ENCODE data around the gene THEM5.

Gene THEM5

DNA sequence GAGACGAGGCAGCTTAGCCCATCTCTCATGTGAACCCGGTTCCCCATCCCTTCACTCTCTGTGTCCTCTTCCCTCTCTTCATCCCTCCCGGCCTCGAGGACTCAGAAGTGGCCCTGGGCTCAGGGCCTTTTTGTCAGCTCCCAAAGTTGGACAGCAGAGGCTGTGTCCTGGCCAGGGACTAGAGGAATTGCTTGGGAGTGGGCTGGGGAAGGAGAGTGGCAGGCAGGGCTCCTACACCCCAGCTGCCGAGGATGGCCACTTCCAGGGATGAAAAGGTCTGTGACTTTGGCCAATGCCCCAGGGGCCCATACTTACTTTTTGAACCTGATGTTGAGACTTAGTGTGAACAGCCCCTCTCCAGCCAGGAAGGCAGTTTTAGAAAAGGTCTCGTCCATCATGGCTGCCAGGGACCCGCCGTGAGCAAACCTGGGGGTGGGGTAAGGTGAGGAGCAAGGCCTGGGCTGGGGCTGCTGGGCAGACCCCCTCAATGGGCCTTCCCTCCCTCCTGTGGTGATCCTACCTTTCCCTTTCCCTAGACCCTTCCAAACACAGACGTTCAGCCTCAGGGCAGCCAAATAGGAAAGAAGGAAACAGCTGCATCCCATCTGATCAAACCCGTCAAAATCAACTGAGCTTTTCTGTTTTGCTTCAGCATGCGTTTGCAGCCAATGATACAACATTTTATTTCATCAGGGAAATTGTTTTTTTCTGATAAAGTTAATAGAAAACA lies 5.5 kb downstream of the THEM5 start:
- no peak overlapping the region for H3K9ac ChIP-seq (ENCODE audit: insufficient read length, low read depth)
- peaks cover under 1% of the 10 kb centered on the region for H3K36me3 ChIP-seq (ENCODE audit: insufficient read depth, insufficient read length, low read length)
- DNase-seq (ENCODE audit: low read depth, low spot score), result no peak
- TF ChIP-seq SUZ12 (IDR thresholded peaks at IDR 0.05; ENCODE audit: extremely low read depth, insufficient read depth, insufficient read length), result no peak
- TF ChIP-seq YY1 (IDR thresholded peaks at IDR 0.05; ENCODE audit: insufficient read depth, insufficient read length), result peak; percentile 14
- no peak overlapping the region for H3K4me3 ChIP-seq (ENCODE audit: insufficient read length, low read depth)
- H3K27me3 ChIP-seq (ENCODE audit: insufficient read depth, insufficient read length), result no peaks in the 10 kb centered on the region
- H3K4me1 ChIP-seq (ENCODE audit: insufficient read depth, insufficient read length), result peaks cover 26% of the 10 kb centered on the region
- no peaks in the 10 kb centered on the region for H3K9me3 ChIP-seq (ENCODE audit: insufficient read depth, low read length)

DNA sequence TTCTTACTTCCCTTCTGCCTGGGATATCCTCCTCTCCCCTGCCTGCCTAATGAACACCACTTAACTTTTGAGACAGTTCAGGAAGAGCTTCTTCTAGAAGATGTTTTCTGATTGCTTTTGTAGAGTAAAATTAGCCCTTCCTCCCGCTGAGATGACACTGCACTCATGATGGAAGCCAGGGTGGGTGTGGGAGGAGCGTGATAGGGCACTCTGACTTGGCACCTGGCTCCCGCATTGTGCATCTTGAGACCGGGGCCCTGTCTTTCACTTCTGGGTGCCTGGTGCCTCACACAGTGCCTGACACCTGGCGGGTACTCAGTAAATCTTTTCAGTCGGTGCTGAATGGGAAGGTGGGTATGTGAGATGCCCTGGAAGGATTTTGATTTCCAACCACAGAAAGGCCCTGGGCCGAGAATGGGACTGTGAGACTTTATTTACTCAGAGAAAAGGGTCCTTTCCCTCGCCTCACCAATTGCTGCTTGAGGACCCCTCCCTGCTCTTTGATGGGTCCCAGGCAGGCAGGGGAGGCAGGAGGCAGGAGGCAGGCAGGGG lies 6.8 kb downstream of the THEM5 start:
- Histone ChIP-seq H3K4me3 (ENCODE audit: insufficient read length, low read depth) (no peak overlapping the region), H3K27me3 (ENCODE audit: insufficient read depth, insufficient read length) (no peaks in the 10 kb centered on the region), H3K4me1 (ENCODE audit: insufficient read depth, insufficient read length) (peaks cover 22% of the 10 kb centered on the region), H3K9ac (ENCODE audit: insufficient read length, low read depth) (peak overlapping the region; percentile 62), H3K9me3 (ENCODE audit: insufficient read depth, low read length) (no peaks in the 10 kb centered on the region), H3K36me3 (ENCODE audit: insufficient read depth, insufficient read length, low read length) (peaks cover 5% of the 10 kb centered on the region)
- TF ChIP-seq SUZ12 (IDR thresholded peaks at IDR 0.05; ENCODE audit: extremely low read depth, insufficient read depth, insufficient read length) (no peak), YY1 (IDR thresholded peaks at IDR 0.05; ENCODE audit: insufficient read depth, insufficient read length) (no peak), ZNF274 (IDR thresholded peaks at IDR 0.05; ENCODE audit: low read depth, low read length) (no peak)
- no peak for DNase-seq (ENCODE audit: low read depth, low spot score)

DNA sequence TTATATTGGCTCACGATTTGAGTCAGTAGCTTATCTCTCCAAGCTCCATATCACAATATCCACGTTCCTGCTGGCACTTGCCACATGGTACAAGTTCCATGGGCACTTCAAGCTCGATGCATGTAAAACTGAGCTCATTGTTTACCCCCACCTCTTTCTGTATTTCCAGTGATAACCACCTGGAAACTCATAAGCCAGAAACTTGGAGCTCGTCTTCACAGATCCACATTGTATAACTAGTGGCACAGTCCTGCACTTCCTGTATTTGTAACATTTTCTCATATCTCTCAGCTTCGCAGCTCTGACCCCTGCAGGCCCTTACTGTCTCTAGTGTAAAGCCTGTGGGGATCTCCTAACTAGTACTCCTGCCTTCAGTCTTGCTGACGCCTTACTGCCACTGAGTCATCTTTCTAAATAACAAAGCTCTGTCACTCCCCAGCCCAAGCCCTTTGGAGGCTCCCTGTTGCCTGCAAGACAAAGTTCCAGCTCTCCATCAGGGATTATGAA lies 7.4 kb downstream of the THEM5 start:
- Histone ChIP-seq H3K36me3 (ENCODE audit: insufficient read depth, insufficient read length, low read length) (peaks cover 5% of the 10 kb centered on the region), H3K27me3 (ENCODE audit: insufficient read depth, insufficient read length) (no peaks in the 10 kb centered on the region), H3K9ac (ENCODE audit: insufficient read length, low read depth) (peak overlapping the region; percentile 4), H3K4me3 (ENCODE audit: insufficient read length, low read depth) (no peak overlapping the region), H3K4me1 (ENCODE audit: insufficient read depth, insufficient read length) (peaks cover 22% of the 10 kb centered on the region), H3K9me3 (ENCODE audit: insufficient read depth, low read length) (no peaks in the 10 kb centered on the region)
- peak; percentile 86 for DNase-seq (ENCODE audit: low read depth, low spot score)
- TF ChIP-seq SUZ12 (IDR thresholded peaks at IDR 0.05; ENCODE audit: extremely low read depth, insufficient read depth, insufficient read length) (no peak), YY1 (IDR thresholded peaks at IDR 0.05; ENCODE audit: insufficient read depth, insufficient read length) (no peak), ZNF274 (IDR thresholded peaks at IDR 0.05; ENCODE audit: low read depth, low read length) (no peak)

DNA sequence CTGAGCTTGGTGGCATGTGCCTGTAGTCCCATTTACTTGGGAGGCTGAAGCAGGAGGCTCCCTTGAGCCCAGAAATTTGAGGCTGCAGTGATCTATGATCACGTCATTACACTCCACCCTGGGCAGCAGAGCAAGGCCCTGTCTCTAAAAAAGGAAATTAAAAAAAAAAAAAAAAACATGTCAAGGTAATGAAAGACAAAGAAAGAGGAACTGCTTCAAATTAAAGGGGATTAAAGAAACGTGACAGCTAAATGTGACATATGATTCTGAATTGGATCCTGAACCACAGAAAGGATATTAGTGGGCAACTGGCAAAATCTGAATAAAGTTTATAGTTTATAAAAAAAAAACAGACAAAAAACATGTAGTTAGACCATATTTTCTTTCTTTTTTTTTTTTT lies 10.1 kb downstream of the THEM5 start:
- no peak overlapping the region for H3K4me3 ChIP-seq (ENCODE audit: insufficient read length, low read depth)
- H3K36me3 ChIP-seq (ENCODE audit: insufficient read depth, insufficient read length, low read length), result peaks cover 5% of the 10 kb centered on the region
- H3K27me3 ChIP-seq (ENCODE audit: insufficient read depth, insufficient read length), result peaks cover 11% of the 10 kb centered on the region
- TF ChIP-seq SUZ12 (IDR thresholded peaks at IDR 0.05; ENCODE audit: extremely low read depth, insufficient read depth, insufficient read length) (no peak), ZNF274 (IDR thresholded peaks at IDR 0.05; ENCODE audit: low read depth, low read length) (no peak), YY1 (IDR thresholded peaks at IDR 0.05; ENCODE audit: insufficient read depth, insufficient read length) (no peak)
- H3K9ac ChIP-seq (ENCODE audit: insufficient read length, low read depth), result no peak overlapping the region
- peaks cover 16% of the 10 kb centered on the region for H3K4me1 ChIP-seq (ENCODE audit: insufficient read depth, insufficient read length)
- no peak for DNase-seq (ENCODE audit: low read depth, low spot score)
- no peaks in the 10 kb centered on the region for H3K9me3 ChIP-seq (ENCODE audit: insufficient read depth, low read length)

DNA sequence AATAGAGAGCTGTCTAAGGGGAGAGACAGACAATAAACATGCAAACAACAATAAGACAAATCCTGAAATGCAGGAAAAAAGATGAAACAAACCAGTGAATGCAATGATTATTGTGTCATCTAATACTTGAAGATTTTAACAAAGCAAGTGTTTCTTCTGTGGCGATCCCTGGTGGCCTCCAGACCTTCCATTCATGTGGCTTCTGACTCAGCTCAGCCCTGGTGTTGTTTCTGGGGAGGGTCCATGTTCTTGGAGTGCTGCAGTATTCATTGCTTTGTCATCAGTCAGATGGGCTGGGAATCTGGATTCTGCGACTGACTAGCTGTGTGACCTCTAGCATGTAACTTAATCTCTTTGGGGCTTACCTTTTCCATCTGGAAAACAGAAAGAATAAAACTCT lies 12.4 kb downstream of the THEM5 start:
- TF ChIP-seq YY1 (IDR thresholded peaks at IDR 0.05; ENCODE audit: insufficient read depth, insufficient read length) (no peak), SUZ12 (IDR thresholded peaks at IDR 0.05; ENCODE audit: extremely low read depth, insufficient read depth, insufficient read length) (no peak), ZNF274 (IDR thresholded peaks at IDR 0.05; ENCODE audit: low read depth, low read length) (no peak)
- no peak overlapping the region for H3K4me3 ChIP-seq (ENCODE audit: insufficient read length, low read depth)
- H3K27me3 ChIP-seq (ENCODE audit: insufficient read depth, insufficient read length), result peaks cover 25% of the 10 kb centered on the region

DNA sequence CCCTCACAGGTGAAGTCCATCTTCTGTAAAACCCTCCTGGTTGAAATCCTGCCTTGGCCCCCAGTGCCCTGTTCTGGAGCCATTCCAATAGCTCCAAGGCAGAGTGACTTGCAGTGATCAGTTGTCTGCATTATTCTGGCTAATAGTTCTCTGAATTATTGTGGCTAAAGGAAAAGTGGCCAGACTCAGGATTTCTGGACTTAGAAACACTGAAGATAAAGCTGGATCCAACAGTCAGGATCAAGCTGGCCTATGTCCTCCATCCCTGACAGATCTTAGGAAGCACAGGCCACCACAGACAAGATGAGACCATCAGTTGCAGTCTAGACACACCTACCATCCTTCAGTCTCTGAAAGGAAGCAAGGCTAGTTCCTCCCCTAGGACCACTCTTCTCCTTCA lies 13.1 kb downstream of the THEM5 start:
- H3K9ac ChIP-seq (ENCODE audit: insufficient read length, low read depth), result peak overlapping the region; percentile 92
- peaks cover 6% of the 10 kb centered on the region for H3K4me1 ChIP-seq (ENCODE audit: insufficient read depth, insufficient read length)

More for the DNA sequence above, 12.4 kb downstream of the THEM5 start:
- Histone ChIP-seq H3K36me3 (ENCODE audit: insufficient read depth, insufficient read length, low read length) (peaks cover 5% of the 10 kb centered on the region), H3K9me3 (ENCODE audit: insufficient read depth, low read length) (no peaks in the 10 kb centered on the region), H3K9ac (ENCODE audit: insufficient read length, low read depth) (no peak overlapping the region), H3K4me1 (ENCODE audit: insufficient read depth, insufficient read length) (peaks cover 8% of the 10 kb centered on the region)
- DNase-seq (ENCODE audit: low read depth, low spot score), result no peak

More for the DNA sequence above, 13.1 kb downstream of the THEM5 start:
- no peaks in the 10 kb centered on the region for H3K9me3 ChIP-seq (ENCODE audit: insufficient read depth, low read length)
- DNase-seq (ENCODE audit: low read depth, low spot score), result no peak
- H3K36me3 ChIP-seq (ENCODE audit: insufficient read depth, insufficient read length, low read length), result peaks cover 5% of the 10 kb centered on the region
- TF ChIP-seq YY1 (IDR thresholded peaks at IDR 0.05; ENCODE audit: insufficient read depth, insufficient read length) (no peak), ZNF274 (IDR thresholded peaks at IDR 0.05; ENCODE audit: low read depth, low read length) (no peak), SUZ12 (IDR thresholded peaks at IDR 0.05; ENCODE audit: extremely low read depth, insufficient read depth, insufficient read length) (no peak)
- peak overlapping the region; percentile 62 for H3K4me3 ChIP-seq (ENCODE audit: insufficient read length, low read depth)
- peaks cover 25% of the 10 kb centered on the region for H3K27me3 ChIP-seq (ENCODE audit: insufficient read depth, insufficient read length)

All from NT2/D1 (cell line).